HEK293 (cell line): ENCODE measurements around the gene HEPHL1.

Source experiments
- IKZF3 ChIP-seq: fragments of 450-650 bp; IDR thresholded peaks from 2 replicates; pipeline ENCODE4 v1.5.0; 2018; ENCODE audit warnings: missing biosample characterization, mild to moderate bottlenecking, missing genetic modification characterization, moderate library complexity
- INSM2 ChIP-seq: fragments of 450-650 bp; formaldehyde crosslinking; IDR thresholded peaks from 2 replicates; pipeline ENCODE4 v1.5.1; 2016; ENCODE audit warnings: missing biosample characterization, missing genetic modification characterization
- PRDM1 ChIP-seq: fragments of 450-650 bp; formaldehyde crosslinking; IDR thresholded peaks from 2 replicates; pipeline ENCODE4; 2016; ENCODE audit warnings: missing biosample characterization, missing genetic modification characterization
- SETDB1 ChIP-seq: IDR thresholded peaks from one replicate; pipeline ENCODE4 v1.6.1; 2017; ENCODE audit warnings: mild to moderate bottlenecking, low read length, moderate library complexity, mixed read lengths; ENCODE audit not compliant: insufficient read length
- SP2 ChIP-seq: fragments of 450-650 bp; formaldehyde crosslinking; IDR thresholded peaks from 2 replicates; pipeline ENCODE4 v1.5.1; 2016; ENCODE audit warnings: missing biosample characterization, missing genetic modification characterization
- ZBTB11 ChIP-seq: fragments of 450-650 bp; formaldehyde crosslinking; conservative IDR thresholded peaks from 2 replicates; pipeline ENCODE4 v1.5.1; 2016; ENCODE audit warnings: low read depth, missing biosample characterization, missing genetic modification characterization
- ZNF146 ChIP-seq: fragments of 450-650 bp; formaldehyde crosslinking; IDR thresholded peaks from 2 replicates; pipeline ENCODE4 v1.5.1; 2016; ENCODE audit warnings: missing biosample characterization, missing genetic modification characterization
- ZNF148 ChIP-seq: fragments of 450-650 bp; formaldehyde crosslinking; IDR thresholded peaks from 2 replicates; pipeline ENCODE4 v1.5.0; 2017; ENCODE audit warnings: missing biosample characterization, missing genetic modification characterization, borderline replicate concordance
- ZNF184 ChIP-seq: fragments of 450-650 bp; IDR thresholded peaks from 2 replicates; pipeline ENCODE4 v1.5.1; 2018; ENCODE audit warnings: missing biosample characterization, mild to moderate bottlenecking, missing genetic modification characterization
- ZNF19 ChIP-seq: fragments of 450-650 bp; formaldehyde crosslinking; IDR thresholded peaks from 2 replicates; pipeline ENCODE4; 2016; ENCODE audit warnings: missing biosample characterization, missing genetic modification characterization, low read depth
- ZNF239 ChIP-seq: fragments of 450-650 bp; formaldehyde crosslinking; IDR thresholded peaks from 2 replicates; pipeline ENCODE4 v1.5.1; 2016; ENCODE audit warnings: missing biosample characterization, missing genetic modification characterization
- ZNF341 ChIP-seq: fragments of 450-650 bp; formaldehyde crosslinking; IDR thresholded peaks from 2 replicates; pipeline ENCODE4; 2016; ENCODE audit warnings: low read depth, missing biosample characterization, missing genetic modification characterization
- ZNF362 ChIP-seq: fragments of 450-650 bp; formaldehyde crosslinking; IDR thresholded peaks from 2 replicates; pipeline ENCODE4 v1.5.1; 2016; ENCODE audit warnings: missing biosample characterization, missing genetic modification characterization
- ZNF426 ChIP-seq: fragments of 450-650 bp; formaldehyde crosslinking; IDR thresholded peaks from 2 replicates; pipeline ENCODE4 v1.5.1; 2017; ENCODE audit warnings: missing biosample characterization, missing genetic modification characterization, mild to moderate bottlenecking, inconsistent platforms, moderate library complexity
- ZNF501 ChIP-seq: fragments of 450-650 bp; formaldehyde crosslinking; IDR thresholded peaks from 2 replicates; pipeline ENCODE4 v1.5.1; 2016; ENCODE audit warnings: missing biosample characterization, missing genetic modification characterization
- ZNF518A ChIP-seq: fragments of 450-650 bp; formaldehyde crosslinking; conservative IDR thresholded peaks from 2 replicates; pipeline ENCODE4 v1.5.1; 2016; ENCODE audit warnings: low read depth, missing biosample characterization, missing genetic modification characterization
- ZNF529 ChIP-seq: fragments of 450-650 bp; formaldehyde crosslinking; IDR thresholded peaks from 2 replicates; pipeline ENCODE4 v1.5.1; 2017; ENCODE audit warnings: missing genetic modification characterization, missing biosample characterization; ENCODE audit not compliant: insufficient replicate concordance
- ZNF585B ChIP-seq: fragments of 450-650 bp; formaldehyde crosslinking; IDR thresholded peaks from 2 replicates; pipeline ENCODE4 v1.5.1; 2016; ENCODE audit warnings: missing biosample characterization, missing genetic modification characterization
- ZNF610 ChIP-seq: fragments of 450-650 bp; formaldehyde crosslinking; IDR thresholded peaks from 2 replicates; pipeline ENCODE4 v1.5.1; 2016; ENCODE audit warnings: missing biosample characterization, missing genetic modification characterization, borderline replicate concordance
- ZNF626 ChIP-seq: fragments of 450-650 bp; sonication (Bioruptor Pico); formaldehyde crosslinking; IDR thresholded peaks from 2 replicates; pipeline ENCODE4 v1.5.1; 2018; ENCODE audit warnings: missing biosample characterization, missing genetic modification characterization, inconsistent platforms
- ZNF645 ChIP-seq: fragments of 450-650 bp; formaldehyde crosslinking; IDR thresholded peaks from 2 replicates; pipeline ENCODE4; 2016; ENCODE audit warnings: missing biosample characterization, missing genetic modification characterization
- ZNF664 ChIP-seq: fragments of 450-650 bp; formaldehyde crosslinking; IDR thresholded peaks from 2 replicates; pipeline ENCODE4 v1.5.1; 2016; ENCODE audit warnings: missing biosample characterization, missing genetic modification characterization
- ZNF785 ChIP-seq: fragments of 450-650 bp; formaldehyde crosslinking; IDR thresholded peaks from 2 replicates; pipeline ENCODE4 v1.5.1; 2016; ENCODE audit warnings: missing biosample characterization, missing genetic modification characterization
- ZSCAN5A ChIP-seq: fragments of 450-650 bp; formaldehyde crosslinking; IDR thresholded peaks from 2 replicates; pipeline ENCODE4 v1.5.1; 2016; ENCODE audit warnings: missing biosample characterization, missing genetic modification characterization

Gene HEPHL1

GRCh38 chr11:93993747-93994146, 27.4 kb upstream of the HEPHL1 start (continued):
- 0 out of 2 replicates have a peak, but pooled peaks have one; percentile 34 for TF ChIP-seq ZNF518A (tag by site-specific recombination)
- no peak for TF ChIP-seq ZNF664
- TF ChIP-seq ZNF426 (tag by site-specific recombination) = no peak
- no peak for TF ChIP-seq INSM2 (tag by site-specific recombination)
- no peak for TF ChIP-seq ZNF341
- TF ChIP-seq ZNF501 (tag by site-specific recombination) = no peak
- peak; percentile 86 for TF ChIP-seq ZNF626
- no peak for TF ChIP-seq ZNF585B (tag by site-specific recombination)
- no peak for TF ChIP-seq ZNF645 (tag by site-specific recombination)
- no peak for TF ChIP-seq ZNF19 (tag by site-specific recombination)
- TF ChIP-seq ZNF785 (tag by site-specific recombination) = no peak
- no peak for TF ChIP-seq ZNF362
- no peak for TF ChIP-seq SP2 (tag by site-specific recombination)
- TF ChIP-seq ZNF610 = no peak
- TF ChIP-seq IKZF3 = no peak
- no peak for TF ChIP-seq PRDM1 (tag by site-specific recombination)
- no peak for TF ChIP-seq ZNF146 (tag by site-specific recombination)
- TF ChIP-seq ZNF529 (tag by site-specific recombination) = peak; percentile 15
- TF ChIP-seq ZNF184 (tag by site-specific recombination) = 0 out of 2 replicates have a peak, but pooled peaks have one; percentile 50
- no peak for TF ChIP-seq ZSCAN5A
- TF ChIP-seq SETDB1 = peak; percentile 99
- TF ChIP-seq ZNF148 = no peak
- no peak for TF ChIP-seq ZBTB11 (tag by site-specific recombination)
- TF ChIP-seq ZNF239 (tag by site-specific recombination) = no peak
